OCI-LY3 (cell line): ENCODE data around the gene CCR8.

ENCODE experiments used
- EZH2phosphoT487 ChIP-seq: fragments of 200-600 bp; shearing (Covaris generic); IDR thresholded peaks from 2 replicates; pipeline ENCODE4 v1.6.1; 2018; ENCODE audit warnings: antibody characterized with exemption, mixed run types, low read depth
- TF ChIP-seq, protein P1 (sequence below): fragments of 200-600, 300-600 bp; sonication (generic); IDR thresholded peaks from 2 replicates; pipeline ENCODE4 v1.5.1; 2014; ENCODE audit warnings: antibody characterized with exemption, low read length, low read depth

DNA sequence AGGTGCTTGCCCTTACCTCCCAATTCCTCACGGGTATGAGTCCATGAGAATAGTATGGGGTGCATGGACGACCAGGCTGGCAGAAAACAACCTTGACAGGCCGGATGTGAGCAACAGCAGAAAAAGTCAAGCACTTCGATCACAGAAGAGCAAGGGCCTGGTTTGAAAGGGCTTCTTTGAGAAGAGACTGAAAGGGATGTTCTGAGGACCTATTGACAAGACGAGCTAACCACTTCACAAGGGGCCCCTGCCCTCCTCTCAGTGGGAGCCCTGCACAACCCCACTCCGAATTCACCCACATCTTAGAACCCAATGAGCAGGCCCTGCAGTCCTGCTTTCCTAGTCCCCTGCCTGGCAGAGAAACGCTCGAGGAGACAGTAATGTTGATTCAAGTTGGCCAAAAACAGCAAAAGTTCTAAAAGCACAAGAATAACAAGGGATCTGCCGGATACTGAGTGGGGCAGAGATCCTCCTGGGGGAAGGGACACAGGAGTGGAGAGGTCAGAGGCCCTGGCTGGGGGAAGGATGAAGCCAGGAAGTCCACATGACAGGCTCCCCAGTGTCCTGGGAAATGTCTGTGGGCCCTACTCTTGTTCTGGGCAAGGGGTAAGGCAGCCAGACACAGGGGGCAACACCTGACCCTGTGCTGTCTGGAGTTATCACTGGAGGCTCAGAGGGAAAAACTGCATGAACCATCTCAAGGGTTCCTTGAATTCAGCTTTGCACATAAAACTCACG lies 34.9 kb upstream of the CCR8 start:
- TF ChIP-seq, protein P1, sequence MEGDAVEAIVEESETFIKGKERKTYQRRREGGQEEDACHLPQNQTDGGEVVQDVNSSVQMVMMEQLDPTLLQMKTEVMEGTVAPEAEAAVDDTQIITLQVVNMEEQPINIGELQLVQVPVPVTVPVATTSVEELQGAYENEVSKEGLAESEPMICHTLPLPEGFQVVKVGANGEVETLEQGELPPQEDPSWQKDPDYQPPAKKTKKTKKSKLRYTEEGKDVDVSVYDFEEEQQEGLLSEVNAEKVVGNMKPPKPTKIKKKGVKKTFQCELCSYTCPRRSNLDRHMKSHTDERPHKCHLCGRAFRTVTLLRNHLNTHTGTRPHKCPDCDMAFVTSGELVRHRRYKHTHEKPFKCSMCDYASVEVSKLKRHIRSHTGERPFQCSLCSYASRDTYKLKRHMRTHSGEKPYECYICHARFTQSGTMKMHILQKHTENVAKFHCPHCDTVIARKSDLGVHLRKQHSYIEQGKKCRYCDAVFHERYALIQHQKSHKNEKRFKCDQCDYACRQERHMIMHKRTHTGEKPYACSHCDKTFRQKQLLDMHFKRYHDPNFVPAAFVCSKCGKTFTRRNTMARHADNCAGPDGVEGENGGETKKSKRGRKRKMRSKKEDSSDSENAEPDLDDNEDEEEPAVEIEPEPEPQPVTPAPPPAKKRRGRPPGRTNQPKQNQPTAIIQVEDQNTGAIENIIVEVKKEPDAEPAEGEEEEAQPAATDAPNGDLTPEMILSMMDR, result no peak
- TF ChIP-seq EZH2phosphoT487, result no peak
